NB4 (cell line): ENCODE data around the gene CIT.

Source experiments
- DNase-seq: peaks from one replicate; pipeline ENCODE4 v3.0.0; 2010; ENCODE audit warnings: low read depth
- H3K4me3 ChIP-seq: one replicate; pipeline ENCODE4 v1.5.1; 2011; ENCODE audit warnings: mild to moderate bottlenecking, low read depth, low read length, moderate library complexity
- CTCF ChIP-seq: IDR thresholded peaks from one replicate; pipeline ENCODE4 v1.5.1; 2012; ENCODE audit warnings: low read depth, low read length
- MAX ChIP-seq: IDR thresholded peaks from 2 replicates; pipeline ENCODE4 v1.6.1; 2011; ENCODE audit warnings: low read depth, low read length
- MYC ChIP-seq: IDR thresholded peaks from 2 replicates; pipeline ENCODE4 v1.6.1; 2011; ENCODE audit warnings: low read depth, low read length
- POLR2A ChIP-seq: IDR thresholded peaks from 2 replicates; pipeline ENCODE4 v1.6.1; 2011; ENCODE audit warnings: mild to moderate bottlenecking; ENCODE audit not compliant: insufficient read length; ENCODE audit errors: extremely low read depth

Gene CIT

GRCh38 chr12:119797090-119797489 lies 80.0 kb downstream of the CIT start:
- TF ChIP-seq MAX (no peak), CTCF (no peak), POLR2A (no peak), MYC (no peak)
- no peak overlapping the region for H3K4me3 ChIP-seq
- no peak for DNase-seq

- DNase-seq: no peak
- TF ChIP-seq MAX (no peak), CTCF (no peak), POLR2A (no peak), MYC (no peak)
- H3K4me3 ChIP-seq: no peak overlapping the region
These were observed 80.8 kb downstream of the CIT start for GRCh38 chr12:119796292-119796691.

- H3K4me3 ChIP-seq: no peak overlapping the region
- no peak for DNase-seq
- no peak for TF ChIP-seq POLR2A
- no peak for TF ChIP-seq CTCF
- TF ChIP-seq MAX: no peak
- TF ChIP-seq MYC: no peak
These were observed 85.7 kb downstream of the CIT start for GRCh38 chr12:119791453-119791852.

GRCh38 chr12:119788786-119789185 lies 88.3 kb downstream of the CIT start:
- H3K4me3 ChIP-seq: no peak overlapping the region
- TF ChIP-seq MAX (no peak), CTCF (no peak)
- no peak for DNase-seq

- no peak for TF ChIP-seq POLR2A
- TF ChIP-seq MAX: no peak
- TF ChIP-seq MYC: no peak
- no peak for TF ChIP-seq CTCF
- H3K4me3 ChIP-seq: no peak overlapping the region
- no peak for DNase-seq
These were observed 90.6 kb downstream of the CIT start for GRCh38 chr12:119786539-119786938.

GRCh38 chr12:119784673-119785072 lies 92.4 kb downstream of the CIT start:
- H3K4me3 ChIP-seq: no peak overlapping the region
- no peak for TF ChIP-seq POLR2A
- no peak for TF ChIP-seq MYC
- TF ChIP-seq CTCF: no peak
- TF ChIP-seq MAX: no peak
- no peak for DNase-seq
